HG03558 (cell line): ENCODE data around the gene TM9SF2.
A peak's percentile ranks its signal among the peaks of the same experiment; 100 is the strongest.
"Not testable (repeated sequence)": the region's sequence is repeated elsewhere in the genome, so short reads cannot be mapped to it uniquely, and the experiment has no call there.

ENCODE experiments used
- ATAC-seq: cut with Tn5 transposase; IDR thresholded peaks from one replicate; pipeline ENCODE4 v1.9.1; 2021; ENCODE audit warnings: moderate number of reproducible peaks; ENCODE audit not compliant: unreplicated experiment; ENCODE audit errors: extremely low read depth

TM9SF2 gene, protein sequence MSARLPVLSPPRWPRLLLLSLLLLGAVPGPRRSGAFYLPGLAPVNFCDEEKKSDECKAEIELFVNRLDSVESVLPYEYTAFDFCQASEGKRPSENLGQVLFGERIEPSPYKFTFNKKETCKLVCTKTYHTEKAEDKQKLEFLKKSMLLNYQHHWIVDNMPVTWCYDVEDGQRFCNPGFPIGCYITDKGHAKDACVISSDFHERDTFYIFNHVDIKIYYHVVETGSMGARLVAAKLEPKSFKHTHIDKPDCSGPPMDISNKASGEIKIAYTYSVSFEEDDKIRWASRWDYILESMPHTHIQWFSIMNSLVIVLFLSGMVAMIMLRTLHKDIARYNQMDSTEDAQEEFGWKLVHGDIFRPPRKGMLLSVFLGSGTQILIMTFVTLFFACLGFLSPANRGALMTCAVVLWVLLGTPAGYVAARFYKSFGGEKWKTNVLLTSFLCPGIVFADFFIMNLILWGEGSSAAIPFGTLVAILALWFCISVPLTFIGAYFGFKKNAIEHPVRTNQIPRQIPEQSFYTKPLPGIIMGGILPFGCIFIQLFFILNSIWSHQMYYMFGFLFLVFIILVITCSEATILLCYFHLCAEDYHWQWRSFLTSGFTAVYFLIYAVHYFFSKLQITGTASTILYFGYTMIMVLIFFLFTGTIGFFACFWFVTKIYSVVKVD

DNA sequence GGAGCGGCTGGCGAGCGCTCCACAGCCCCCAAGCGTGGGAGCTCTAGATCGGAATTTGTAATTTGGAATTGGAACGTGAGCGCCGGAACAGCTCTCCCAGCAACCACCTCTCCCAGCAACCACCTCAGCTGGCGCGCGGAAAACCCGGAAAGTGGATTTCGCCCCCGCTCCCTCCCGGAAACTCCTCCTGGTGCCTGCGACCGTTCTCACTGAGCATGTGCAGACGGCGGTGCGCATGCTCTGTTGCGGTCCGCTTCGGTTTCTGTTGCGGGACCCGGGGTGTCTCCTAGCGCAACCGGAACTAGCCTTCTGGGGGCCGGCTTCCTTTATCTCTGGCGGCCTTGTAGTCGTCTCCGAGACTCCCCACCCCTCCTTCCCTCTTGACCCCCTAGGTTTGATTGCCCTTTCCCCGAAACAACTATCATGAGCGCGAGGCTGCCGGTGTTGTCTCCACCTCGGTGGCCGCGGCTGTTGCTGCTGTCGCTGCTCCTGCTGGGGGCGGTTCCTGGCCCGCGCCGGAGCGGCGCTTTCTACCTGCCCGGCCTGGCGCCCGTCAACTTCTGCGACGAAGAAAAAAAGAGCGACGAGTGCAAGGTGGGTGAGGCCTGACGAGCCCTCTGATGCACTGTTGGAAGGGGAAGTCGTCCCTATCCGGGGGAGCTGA is at the start of gene TM9SF2:
TM9SF2 (plus strand) TSS at position 289 of the 664 bp plus-strand sequence; CDS start at position 424, 135 bp downstream.
- peak; percentile 25 for ATAC-seq

DNA sequence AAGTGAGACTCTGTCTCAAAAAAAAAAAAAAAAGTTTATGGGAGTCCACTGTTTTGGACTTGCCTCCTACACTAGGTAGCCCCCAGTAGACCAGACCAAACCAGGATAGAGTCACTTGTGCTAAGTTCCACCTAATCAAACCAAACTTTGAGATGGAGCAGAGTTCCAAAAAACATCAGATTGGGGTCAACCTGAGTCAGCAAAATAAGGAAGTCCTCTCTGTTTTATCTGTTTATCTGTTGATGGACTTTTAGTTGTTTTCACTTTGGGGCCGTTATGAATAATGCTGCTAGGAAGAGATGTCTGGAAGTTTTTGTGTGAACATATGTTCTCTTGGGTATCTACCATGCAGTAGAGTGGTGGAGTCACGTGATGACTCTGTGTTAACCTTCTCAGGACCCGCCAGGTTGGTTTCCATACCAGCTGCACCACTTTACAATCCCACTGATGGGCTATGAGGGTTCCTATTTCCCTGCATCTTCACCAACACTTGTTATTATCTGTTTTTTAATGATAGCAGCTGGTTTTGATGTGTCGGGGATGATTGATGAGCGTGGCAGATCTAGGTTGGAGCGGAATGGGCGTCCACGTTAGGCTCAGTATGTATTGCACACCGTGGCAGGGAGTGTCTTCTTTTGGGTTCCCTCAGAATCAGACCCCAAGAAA is 46.6 kb upstream of the TM9SF2 start:
- no peak for ATAC-seq

GRCh38 chr13:99459099-99459850 is 42.0 kb upstream of the TM9SF2 start:
- ATAC-seq, result no peak

DNA sequence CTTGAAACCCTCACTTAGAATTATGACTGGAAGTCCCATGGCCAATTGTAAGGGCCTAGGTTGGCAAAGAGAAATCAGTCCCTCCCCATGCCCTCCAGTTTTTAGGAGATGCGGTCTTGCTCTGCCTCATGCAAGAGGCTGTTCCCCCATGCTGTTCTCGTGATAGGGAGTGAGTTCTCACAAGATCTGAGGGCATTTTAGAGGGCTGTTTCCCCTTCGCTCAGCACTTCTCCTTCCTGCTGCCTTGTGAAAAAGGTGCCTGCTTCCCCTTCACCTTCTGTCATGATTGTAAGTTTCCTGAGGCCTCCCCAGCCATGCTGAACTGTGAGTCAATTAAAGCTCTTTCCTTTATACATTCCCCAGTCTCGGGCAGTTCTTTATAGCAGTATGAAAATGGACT is 40.5 kb upstream of the TM9SF2 start:
- not testable (repeated sequence) for ATAC-seq

DNA sequence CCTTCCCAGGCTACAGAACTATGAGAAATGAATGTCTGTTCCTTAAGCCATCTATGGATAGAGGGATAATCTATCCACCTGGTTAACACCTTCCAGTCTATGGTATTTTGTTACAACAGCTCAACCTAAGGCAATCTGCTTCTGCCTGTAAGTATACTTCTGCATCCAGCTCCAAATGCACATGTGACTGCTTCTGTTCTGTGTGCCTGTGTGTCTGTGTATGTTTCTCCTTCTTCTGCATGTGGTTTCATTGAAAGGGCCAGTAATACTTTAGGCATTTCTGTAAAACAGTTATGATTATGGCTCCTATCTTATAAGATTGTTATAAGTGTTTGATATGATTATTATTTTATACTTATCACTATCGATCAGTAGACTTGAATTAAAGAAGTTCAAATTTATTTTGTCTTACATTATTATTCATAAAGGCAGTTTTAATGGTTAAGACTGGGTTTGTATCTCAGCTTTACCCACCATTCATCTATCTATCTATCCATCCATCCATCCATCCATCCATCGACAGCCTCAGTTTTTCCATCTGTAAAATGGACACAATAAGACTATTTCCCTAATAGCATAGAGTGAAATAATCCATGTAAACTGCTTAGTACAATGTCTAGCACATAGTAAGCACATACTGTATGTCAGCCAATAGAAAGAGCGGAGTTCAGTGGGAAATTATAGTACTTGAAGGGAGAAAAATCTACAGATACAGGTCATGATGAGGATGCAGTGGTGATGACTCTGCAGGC is 37.5 kb upstream of the TM9SF2 start:
- ATAC-seq, result no peak

- no peak for ATAC-seq
Observed at GRCh38 chr13:99464441-99464949, 36.8 kb upstream of the TM9SF2 start.

DNA sequence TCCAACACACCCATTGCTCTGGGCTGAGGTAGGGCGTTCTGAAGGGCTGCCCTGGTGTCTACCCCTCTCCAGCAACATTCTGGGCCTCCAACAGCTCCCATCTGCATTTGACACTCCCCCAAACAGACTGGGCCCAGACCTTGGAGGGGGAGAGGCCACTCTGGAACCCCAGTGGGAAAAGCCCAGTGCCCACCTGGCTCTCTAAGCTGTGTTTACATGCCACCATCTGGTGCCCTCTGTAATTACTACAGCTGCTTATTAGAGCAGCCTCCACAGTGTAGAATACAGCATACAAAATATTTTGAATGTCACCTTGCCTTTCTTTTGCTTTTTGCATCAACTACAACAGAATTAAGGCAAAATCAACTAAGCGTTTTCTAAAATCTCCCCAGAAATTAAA is 35.8 kb upstream of the TM9SF2 start:
- ATAC-seq, result no peak

DNA sequence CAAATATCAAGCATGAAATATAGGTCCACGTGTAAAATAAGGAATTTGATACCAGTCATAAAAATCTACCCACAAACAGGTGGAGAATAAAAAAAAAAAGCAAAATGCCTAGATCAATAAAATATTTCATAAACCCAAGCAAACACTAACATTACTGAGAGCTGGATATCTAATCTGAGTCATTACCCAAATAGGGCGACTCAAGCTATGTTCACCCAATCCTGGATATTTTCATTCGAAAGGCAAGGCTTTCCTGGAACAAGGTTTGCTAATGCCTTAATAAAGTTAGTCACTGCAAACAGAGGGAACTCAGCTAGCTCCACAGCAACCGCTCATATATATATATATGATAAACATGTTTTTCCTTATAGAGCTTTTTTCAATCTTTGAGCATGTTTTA is 33.5 kb upstream of the TM9SF2 start:
- no peak for ATAC-seq

GRCh38 chr13:99469041-99469440 is 32.2 kb upstream of the TM9SF2 start:
- ATAC-seq, result no peak

DNA sequence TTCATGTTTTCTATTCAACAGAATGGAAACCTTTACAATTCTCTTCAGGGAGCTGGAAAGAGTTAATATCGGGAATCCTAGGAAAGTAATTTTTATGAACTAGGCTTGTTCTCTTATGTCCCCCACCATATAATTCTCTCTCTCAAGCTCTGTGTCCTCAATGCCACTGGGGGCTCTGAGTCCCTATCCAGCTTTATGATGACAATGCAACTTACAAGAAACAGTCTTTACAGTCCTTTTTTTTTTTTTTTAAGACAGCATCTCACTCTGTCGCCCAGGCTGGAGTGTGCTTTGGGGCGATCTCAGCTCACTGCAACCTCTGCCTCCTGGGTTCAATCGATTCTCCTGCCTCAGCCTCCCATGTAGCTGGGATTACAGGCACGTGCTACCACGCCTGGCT is 31.2 kb upstream of the TM9SF2 start:
- no peak for ATAC-seq

GRCh38 chr13:99471221-99472121 is 29.8 kb upstream of the TM9SF2 start:
- no peak for ATAC-seq

- no peak for ATAC-seq
Observed at GRCh38 chr13:99472122-99472440, 29.2 kb upstream of the TM9SF2 start.

GRCh38 chr13:99473515-99473914 is 27.8 kb upstream of the TM9SF2 start:
- ATAC-seq, result no peak

- ATAC-seq, result no peak
Observed at GRCh38 chr13:99476648-99477047, 24.6 kb upstream of the TM9SF2 start.

DNA sequence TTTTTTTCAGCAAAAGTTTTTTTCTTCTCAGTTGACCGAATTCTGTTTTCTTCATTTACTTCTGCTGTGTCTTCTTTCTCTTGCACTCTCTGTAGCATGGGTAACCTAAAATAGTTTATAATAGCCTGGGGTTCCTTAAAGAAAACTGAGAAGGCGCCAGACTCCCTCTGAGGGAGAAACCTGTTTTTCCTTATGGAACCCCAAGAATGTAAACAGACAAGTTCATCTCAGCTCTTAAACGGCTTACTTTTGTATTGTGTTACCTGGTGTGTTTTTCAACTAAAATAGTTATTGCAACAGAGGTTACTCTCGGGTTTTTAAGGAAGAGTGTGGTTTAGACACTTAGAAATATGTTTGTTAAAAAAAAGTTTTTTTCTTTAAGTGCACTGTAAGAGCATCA is 23.8 kb upstream of the TM9SF2 start:
- no peak for ATAC-seq

GRCh38 chr13:99481366-99481765 is 19.9 kb upstream of the TM9SF2 start:
- no peak for ATAC-seq

DNA sequence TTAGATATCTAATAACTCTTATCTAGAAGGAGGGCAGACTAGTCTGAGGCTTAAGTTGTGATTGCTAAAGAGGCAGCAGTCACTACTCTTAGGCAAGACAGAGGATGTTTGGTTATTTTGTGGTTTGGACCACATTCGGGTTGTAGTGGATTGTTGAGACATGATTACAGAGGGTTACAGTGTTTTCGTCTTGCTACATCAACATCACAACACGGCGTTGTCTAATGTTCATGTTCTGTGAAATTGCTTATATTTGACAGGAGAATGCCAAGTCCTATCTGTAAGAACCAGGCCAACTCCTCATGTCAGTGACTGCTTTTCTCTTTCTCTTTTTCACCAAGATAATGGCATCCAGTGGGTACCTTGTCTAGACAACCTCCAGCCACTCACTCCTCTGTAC is 16.8 kb upstream of the TM9SF2 start:
- no peak for ATAC-seq

DNA sequence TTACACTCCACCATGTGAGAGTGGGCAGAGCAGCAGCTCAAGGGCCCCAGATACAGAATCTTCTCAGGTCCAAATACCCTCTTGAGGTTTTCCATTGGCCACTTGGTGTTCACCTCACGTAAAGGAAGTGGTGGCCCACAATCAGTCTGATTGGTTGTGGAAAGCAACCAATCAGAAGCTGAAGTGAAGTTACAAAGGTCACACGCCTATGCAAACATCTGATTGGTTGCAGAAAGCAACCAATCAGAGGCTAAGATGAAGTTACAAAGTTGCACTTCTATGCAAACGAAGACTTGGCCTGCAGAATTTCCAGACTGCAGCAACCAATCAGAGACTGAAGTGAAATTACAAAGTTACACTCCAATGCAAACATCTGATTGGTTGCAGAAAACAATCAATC is 14.3 kb upstream of the TM9SF2 start:
- ATAC-seq, result no peak
